GM10248 (cell line): Measurements from ENCODE around the gene PNMA6F.

ENCODE experiments used
- CTCF ChIA-PET: fragments of 300-600 bp; sonication (Branson Sonifier 250); formaldehyde crosslinking; extraction: SDS; loops from one replicate; lab custom pipeline; 2021; ENCODE audit warnings: antibody characterized with exemption; lab: Yijun Ruan, JAX
- POLR2A ChIA-PET: fragments of 350-650 bp; sonication (Branson Sonifier 250); formaldehyde crosslinking; extraction: SDS; loops from one replicate; lab custom pipeline; 2020; ENCODE audit warnings: antibody characterized with exemption; lab: Yijun Ruan, JAX
- DNase-seq: peaks from one replicate; pipeline ENCODE4 v3.0.0; 2012; ENCODE audit errors: extremely low spot score
- CTCF ChIP-seq: IDR thresholded peaks from 2 replicates; pipeline ENCODE4 v1.5.1; 2012; ENCODE audit warnings: mild to moderate bottlenecking, low read depth; ENCODE audit errors: extremely low read depth, missing control alignments, control extremely low read depth

The PNMA6F gene

GRCh38 chrX:153361781-153362397, 40.3 kb upstream of the PNMA6F start:
- POLR2A ChIA-PET: no interaction called here
- CTCF ChIA-PET: no interaction called here
- TF ChIP-seq CTCF: no peak
- DNase-seq: no peak

- CTCF ChIA-PET: no interaction called here
Observed at GRCh38 chrX:153357877-153358276, 36.3 kb upstream of the PNMA6F start.

GRCh38 chrX:153353416-153353815, 31.8 kb upstream of the PNMA6F start:
- ChIA-PET POLR2A (no interaction called here), CTCF (no interaction called here)
- no peak for TF ChIP-seq CTCF
- no peak for DNase-seq

More at GRCh38 chrX:153357877-153358276, 36.3 kb upstream of the PNMA6F start:
- POLR2A ChIA-PET: no interaction called here
- DNase-seq: no peak
- TF ChIP-seq CTCF: no peak

GRCh38 chrX:153352858-153353257, 31.3 kb upstream of the PNMA6F start:
- DNase-seq: no peak
- CTCF ChIA-PET: interaction anchor here (1.0 to 1.2 kb wide), 2 partner anchors 13 to 187 kb away, joined by 3 read pairs; no protein-coding TSS in a partner anchor
- POLR2A ChIA-PET: no interaction called here
- TF ChIP-seq CTCF: no peak

GRCh38 chrX:153351981-153352380, 30.4 kb upstream of the PNMA6F start:
- CTCF ChIA-PET: interaction anchor here (1.0 to 1.2 kb wide), 2 partner anchors 14 to 188 kb away, joined by 3 read pairs; no protein-coding TSS in a partner anchor

GRCh38 chrX:153349952-153350351, 28.4 kb upstream of the PNMA6F start:
- POLR2A ChIA-PET: no interaction called here
- no peak for DNase-seq
- CTCF ChIA-PET: no interaction called here
- no peak for TF ChIP-seq CTCF

More at GRCh38 chrX:153351981-153352380, 30.4 kb upstream of the PNMA6F start:
- POLR2A ChIA-PET: interaction anchor here (0.7 kb wide), 1 partner anchor 117 kb away, joined by 3 read pairs; no protein-coding TSS in a partner anchor
- DNase-seq: no peak
- TF ChIP-seq CTCF: no peak

- no peak for TF ChIP-seq CTCF
- POLR2A ChIA-PET: no interaction called here
- DNase-seq: no peak
- CTCF ChIA-PET: no interaction called here
Observed at GRCh38 chrX:153348421-153348820, 26.9 kb upstream of the PNMA6F start.
